Ascending aorta (tissue), 2 donors: ENCODE measurements around the gene EIF3J. TPM values are rescaled to one million over a fixed set of nuclear protein-coding genes. Genes with fewer than 3 reads are reported as not detected.

Source experiments
- DNase-seq, 2 donors: peaks; one replicate each; pipeline ENCODE4 v3.0.0-alpha.2; 2019; ENCODE audit warnings: low spot score in 2 of 2
- H3K27ac ChIP-seq, 2 donors: fragments of 200-600 bp; sonication (generic); one replicate each; pipeline ENCODE4 v1.5.1; 2016 to 2017; ENCODE audit warnings: mild to moderate bottlenecking in 1 of 2
- H3K27me3 ChIP-seq: fragments of 200-600 bp; sonication (generic); one replicate; pipeline ENCODE4 v1.5.1; 2017
- H3K36me3 ChIP-seq, 2 donors: fragments of 200-600 bp; sonication (generic); one replicate each; pipeline ENCODE4 v1.5.1; 2016
- H3K4me1 ChIP-seq, 2 donors: fragments of 200-600 bp; sonication (generic); one replicate each; pipeline ENCODE4 v1.5.1; 2016 to 2017; ENCODE audit warnings: mild to moderate bottlenecking in 1 of 2
- H3K4me3 ChIP-seq, 2 donors: fragments of 200-600 bp; sonication (generic); one replicate each; pipeline ENCODE4 v1.5.1; 2016 to 2017; ENCODE audit warnings: mild to moderate bottlenecking in 1 of 2
- H3K9me3 ChIP-seq, 2 donors: fragments of 200-600 bp; sonication (generic); one replicate each; pipeline ENCODE4 v1.5.1; 2016
- CTCF ChIP-seq, 3 experiments: fragments of 200-600 bp in 2 of 3; fragments of 450-650 bp in 1 of 3; sonication (generic) in 2 of 3; IDR thresholded peaks; one replicate each; pipeline ENCODE4 v1.5.1; 2016 to 2019; ENCODE audit warnings: antibody characterized with exemption in 3 of 3, mild to moderate bottlenecking in 1 of 3, moderate library complexity in 1 of 3
- intact Hi-C: fragments of 100-400 bp; cut with DNase I; formaldehyde crosslinking; loops from one replicate; pipeline ENCODE4 v1.15.1; 2023
- total RNA-seq: library from RNA; depleted of rRNA; stranded (reverse); fragments of >200 nt; gene quantifications from one replicate; pipeline ENCODE4 v1.1.0, GENCODE V29; 2016

EIF3J gene
- total RNA-seq, 1 donor from 2014 or later, result 22.8 TPM

GRCh38 chr15:44495562-44495961, 41.4 kb upstream of the EIF3J start:
- TF ChIP-seq CTCF (IDR thresholded peaks at IDR 0.05), result no peak
- H3K9me3 ChIP-seq, result no peaks in the 10 kb centered on the region
- DNase-seq, result no peak
- H3K4me3 ChIP-seq, result no peak overlapping the region
- H3K4me1 ChIP-seq, result no peaks in the 10 kb centered on the region
- H3K36me3 ChIP-seq, result peaks cover 28 to 37% of the 10 kb centered on the region in 2 donors
- intact Hi-C loops, result no loop called here
- H3K27ac ChIP-seq, result no peak overlapping the region
- H3K27me3 ChIP-seq, result no peaks in the 10 kb centered on the region

GRCh38 chr15:44500555-44500954, 36.4 kb upstream of the EIF3J start:
- Histone ChIP-seq H3K4me3 (no peak overlapping the region), H3K9me3 (no peaks in the 10 kb centered on the region), H3K27me3 (no peaks in the 10 kb centered on the region), H3K36me3 (peaks cover 34 to 56% of the 10 kb centered on the region in 2 donors), H3K4me1 (no peaks in the 10 kb centered on the region), H3K27ac (no peak overlapping the region)
- intact Hi-C loops, result no loop called here
- no peak for DNase-seq
- TF ChIP-seq CTCF (IDR thresholded peaks at IDR 0.05), result no peak

GRCh38 chr15:44501768-44502366, 35.1 kb upstream of the EIF3J start:
- peak in 2 of 3 experiments; percentile 16 to 61 for TF ChIP-seq CTCF (IDR thresholded peaks at IDR 0.05)
- intact Hi-C loops, result no loop called here
- Histone ChIP-seq H3K27me3 (no peaks in the 10 kb centered on the region), H3K4me3 (no peak overlapping the region), H3K27ac (no peak overlapping the region), H3K36me3 (peaks cover 31 to 49% of the 10 kb centered on the region in 2 donors), H3K9me3 (no peaks in the 10 kb centered on the region), H3K4me1 (no peaks in the 10 kb centered on the region)
- no peak for DNase-seq

GRCh38 chr15:44516436-44516835, 20.5 kb upstream of the EIF3J start:
- no peaks in the 10 kb centered on the region for H3K9me3 ChIP-seq
- intact Hi-C loops, result no loop called here
- DNase-seq, result no peak
- no peaks in the 10 kb centered on the region for H3K4me1 ChIP-seq
- TF ChIP-seq CTCF (IDR thresholded peaks at IDR 0.05), result no peak
- peaks cover 17 to 45% of the 10 kb centered on the region in 2 donors for H3K36me3 ChIP-seq
- H3K27ac ChIP-seq, result no peak overlapping the region
- H3K4me3 ChIP-seq, result no peak overlapping the region
- no peaks in the 10 kb centered on the region for H3K27me3 ChIP-seq

DNA sequence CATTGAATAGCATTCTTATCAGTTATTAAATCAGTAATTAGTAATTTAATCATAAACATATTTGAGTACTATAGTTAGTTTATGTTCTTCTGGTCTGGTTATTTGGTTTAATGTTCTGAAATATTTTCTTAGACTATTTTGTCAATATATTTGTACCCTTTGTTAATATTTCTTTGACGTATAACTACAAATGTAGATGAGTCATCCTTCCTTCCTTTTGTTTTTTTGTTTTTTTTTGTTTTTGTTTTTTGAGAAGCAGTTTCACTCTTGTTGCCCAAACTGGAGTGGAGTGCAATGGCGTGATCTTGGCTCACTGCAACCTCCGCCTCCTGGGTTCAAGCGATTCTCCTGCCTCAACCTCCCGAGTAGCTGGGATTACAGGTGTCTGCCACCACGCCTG, 17.4 kb upstream of the EIF3J start:
- intact Hi-C loops, result no loop called here

More for the DNA sequence above, 17.4 kb upstream of the EIF3J start:
- Histone ChIP-seq H3K36me3 (peaks cover 38 to 61% of the 10 kb centered on the region in 2 donors), H3K27me3 (no peaks in the 10 kb centered on the region), H3K27ac (no peak overlapping the region), H3K4me3 (no peak overlapping the region), H3K4me1 (no peaks in the 10 kb centered on the region), H3K9me3 (no peaks in the 10 kb centered on the region)
- no peak for TF ChIP-seq CTCF (IDR thresholded peaks at IDR 0.05)
- DNase-seq, result no peak
